Measurements from ENCODE around the gene TRIM15. TPM values are rescaled to one million over a fixed set of nuclear protein-coding genes. Genes with fewer than 3 reads are reported as not detected.
A peak's percentile ranks its signal among the peaks of the same experiment; 100 is the strongest.
"Not testable (repeated sequence)": the region's sequence is repeated elsewhere in the genome, so short reads cannot be mapped to it uniquely, and the experiment has no call there.

The TRIM15 gene
- 0.17 TPM in 1 of 2 replicates, not detected in the other for total RNA-seq

- peak; percentile 42 for DNase-seq (ENCODE audit: low read depth)
Observed at GRCh38 chr6:30163090-30163917, at the start of gene TRIM15. Gene TRIM15 (plus strand): TSS chr6:30163546. CDS start chr6:30163685, 139 bp downstream.

GRCh38 chr6:30113841-30114240, 49.5 kb upstream of the TRIM15 start:
- no peak for DNase-seq (ENCODE audit: low read depth)

DNA sequence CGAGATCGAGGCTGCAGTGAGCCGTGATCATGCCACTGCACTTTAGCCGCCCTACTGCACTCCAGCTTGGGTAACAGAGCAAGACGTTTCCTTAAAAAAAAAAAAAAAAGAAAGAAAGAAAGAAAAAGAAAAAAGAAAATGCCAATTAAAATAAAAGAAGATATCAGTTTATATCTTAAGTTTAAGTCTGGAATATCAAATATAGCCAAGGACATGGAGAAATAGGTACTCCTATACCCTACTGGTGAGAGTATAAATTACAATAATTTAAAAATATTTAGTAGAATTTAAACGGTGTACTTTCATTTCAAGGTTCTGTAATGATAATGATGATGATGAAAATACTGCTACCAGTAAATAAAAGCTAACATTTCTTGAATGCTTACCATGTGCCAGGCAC, 46.6 kb upstream of the TRIM15 start:
- no peak for DNase-seq (ENCODE audit: low read depth)

- DNase-seq (ENCODE audit: low read depth) = not testable (repeated sequence)
Observed at GRCh38 chr6:30118691-30119090, 44.7 kb upstream of the TRIM15 start.

- DNase-seq (ENCODE audit: low read depth) = no peak
Observed at GRCh38 chr6:30121446-30122366, 41.6 kb upstream of the TRIM15 start.

DNA sequence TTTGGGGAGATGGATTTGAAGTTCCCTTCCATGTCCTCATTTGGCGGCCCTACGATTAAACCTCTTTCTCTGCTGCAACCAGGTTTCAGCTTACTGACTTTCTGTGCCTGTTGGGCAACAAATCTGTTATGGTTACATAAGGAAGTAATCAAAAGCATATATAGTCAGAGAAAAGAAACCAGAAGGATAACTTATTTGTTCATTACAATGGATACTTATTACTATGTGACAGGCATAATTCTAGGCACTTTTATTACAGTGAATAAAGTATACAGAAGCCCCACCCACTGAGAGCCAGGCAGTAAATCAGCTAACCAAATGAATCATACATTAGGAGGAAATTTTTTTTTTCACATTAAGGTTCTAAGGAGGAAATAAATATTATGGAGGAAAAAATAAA, 40.8 kb upstream of the TRIM15 start:
- DNase-seq (ENCODE audit: low read depth) = peak; percentile 25

GRCh38 chr6:30127238-30128093, 35.9 kb upstream of the TRIM15 start:
- DNase-seq (ENCODE audit: low read depth) = no peak

DNA sequence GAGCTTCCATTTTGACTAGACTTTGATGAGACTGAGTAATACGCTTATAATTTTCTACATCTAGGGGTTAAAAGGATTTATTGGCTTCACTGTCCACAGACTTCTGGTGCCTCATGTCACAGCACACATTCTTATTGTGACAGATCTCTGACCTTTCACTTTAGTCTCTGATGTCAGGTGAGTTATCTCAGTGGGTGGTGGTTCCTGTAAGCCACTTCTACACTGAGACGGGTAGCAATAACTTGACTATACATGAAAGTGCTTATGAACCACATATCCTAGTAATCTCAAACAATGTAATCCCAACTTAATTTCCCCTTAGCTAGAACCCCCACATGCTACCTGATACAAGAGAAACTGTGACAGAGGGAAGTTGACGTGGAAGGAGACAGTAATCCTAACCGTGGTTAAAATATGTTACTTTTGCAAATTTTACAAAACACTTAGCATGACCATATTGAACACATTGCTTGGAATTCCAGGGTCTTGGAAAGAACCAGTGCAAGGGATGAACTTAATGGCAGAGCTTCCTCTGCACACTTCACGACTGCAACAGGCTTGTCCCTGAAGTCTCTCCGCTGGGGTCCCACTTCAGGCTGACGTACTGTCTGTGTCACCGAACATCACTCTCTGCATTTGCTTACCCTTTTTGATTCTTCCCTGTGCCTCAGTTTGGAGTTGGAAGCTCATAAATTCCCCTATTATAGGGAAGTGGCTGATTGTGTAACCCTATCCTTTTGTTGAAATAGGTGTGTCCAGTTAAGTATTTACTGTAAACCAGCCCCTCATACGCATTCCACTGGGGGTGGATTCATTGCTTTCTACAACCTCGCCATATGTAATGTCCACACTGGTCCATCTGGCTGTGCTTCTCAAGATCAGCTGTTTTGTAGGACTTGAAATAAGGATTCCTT, 33.8 kb upstream of the TRIM15 start:
- DNase-seq (ENCODE audit: low read depth) = peak; percentile 26

GRCh38 chr6:30130179-30130679, 33.1 kb upstream of the TRIM15 start:
- DNase-seq (ENCODE audit: low read depth) = no peak

DNA sequence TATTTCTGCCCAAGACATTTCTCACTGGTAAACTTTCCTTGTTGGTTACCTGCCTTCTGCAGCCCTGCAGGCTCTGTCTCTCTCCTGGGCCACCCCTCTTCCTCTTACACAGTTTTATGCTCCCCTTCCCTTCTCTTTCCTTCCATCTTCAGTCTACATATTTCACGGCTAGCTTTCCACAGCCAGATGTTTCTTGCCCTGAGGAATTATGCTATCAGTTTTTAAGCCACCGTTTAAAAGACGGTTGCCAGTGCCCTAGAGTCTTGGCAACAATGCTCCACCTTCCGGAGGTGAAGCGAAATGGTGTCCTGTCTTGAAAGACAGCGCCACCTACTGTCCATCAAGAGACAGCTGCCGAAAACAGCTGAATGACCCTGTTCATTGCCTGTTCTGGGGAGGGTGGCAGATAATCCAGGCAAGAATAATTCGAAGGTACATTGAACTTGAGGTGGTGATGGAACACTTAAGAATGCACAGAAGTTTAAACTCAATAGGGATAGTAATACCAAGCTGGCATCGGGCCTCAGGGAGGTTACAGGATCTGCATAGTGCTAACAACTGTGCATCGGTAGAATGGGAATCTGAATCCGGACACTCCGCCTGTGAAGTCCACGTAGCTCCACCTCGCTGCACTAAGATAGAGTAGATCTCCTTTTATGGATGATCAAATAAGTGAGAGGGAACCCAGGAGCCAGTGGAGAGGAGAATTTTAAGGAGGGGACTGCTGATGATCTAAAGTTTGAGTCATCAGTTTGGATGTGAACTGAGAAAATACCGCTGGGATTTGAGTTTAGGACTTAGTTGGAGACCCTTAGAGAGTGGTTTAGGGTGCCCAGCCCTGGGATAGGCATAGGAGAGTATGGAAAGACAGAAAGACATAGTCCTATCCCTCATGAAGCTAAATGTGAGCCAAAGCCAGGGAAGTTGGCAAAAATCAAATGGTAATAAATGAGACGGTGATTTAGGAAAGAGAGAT, 32.2 kb upstream of the TRIM15 start:
- DNase-seq (ENCODE audit: low read depth) = peak; percentile 83

DNA sequence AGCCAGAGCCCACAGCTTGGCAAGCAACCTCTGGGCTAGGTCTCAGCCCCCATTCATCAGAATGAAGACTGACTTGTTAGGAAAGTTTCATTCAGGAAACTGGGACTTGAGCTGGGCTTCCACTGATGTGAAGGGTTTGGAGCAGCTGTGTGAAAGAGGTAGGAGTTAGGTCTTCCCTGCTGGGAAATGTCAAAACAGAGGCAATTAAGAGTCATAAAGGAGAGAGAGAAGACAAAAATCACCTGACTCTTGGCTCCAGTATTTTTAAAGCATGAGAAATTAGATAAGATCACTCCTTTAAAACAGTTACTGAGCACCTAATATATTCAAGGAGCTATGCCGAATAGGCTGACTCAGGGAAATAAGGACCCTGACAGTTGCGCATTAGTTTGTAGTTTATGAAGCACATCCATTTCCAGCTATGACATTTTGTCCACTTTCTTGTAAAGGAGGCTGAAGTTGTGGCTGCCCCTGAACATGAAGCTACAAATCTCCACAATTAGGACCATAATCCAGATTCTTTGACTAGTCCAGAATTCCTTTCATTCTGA, 31.3 kb upstream of the TRIM15 start:
- no peak for DNase-seq (ENCODE audit: low read depth)

GRCh38 chr6:30135147-30135546, 28.2 kb upstream of the TRIM15 start:
- DNase-seq (ENCODE audit: low read depth) = no peak

DNA sequence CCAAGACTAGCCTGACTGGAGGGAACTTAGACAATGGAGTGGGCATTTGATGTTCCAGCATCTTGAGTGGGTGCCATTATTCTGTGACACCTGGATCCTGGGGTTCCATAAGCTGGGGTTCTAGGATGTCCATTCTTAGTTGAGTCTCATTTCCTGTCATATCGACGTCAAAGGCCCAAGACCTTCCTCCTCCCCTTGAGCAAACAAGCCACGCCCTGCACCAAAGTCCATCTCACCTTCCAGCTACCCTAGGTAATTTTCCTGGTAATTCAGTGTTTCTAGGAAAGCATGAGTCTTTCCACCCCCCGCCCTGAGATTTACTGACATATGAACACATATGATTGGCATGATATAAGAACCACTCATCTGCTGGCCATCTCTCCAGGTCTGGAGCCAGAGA, 27.6 kb upstream of the TRIM15 start, which contains the start of gene TRIM40:
TRIM40 (plus strand) TSS at position 384 of the 400 bp plus-strand sequence. CDS start 897 bp downstream, outside the sequence.
- DNase-seq (ENCODE audit: low read depth) = no peak

DNA sequence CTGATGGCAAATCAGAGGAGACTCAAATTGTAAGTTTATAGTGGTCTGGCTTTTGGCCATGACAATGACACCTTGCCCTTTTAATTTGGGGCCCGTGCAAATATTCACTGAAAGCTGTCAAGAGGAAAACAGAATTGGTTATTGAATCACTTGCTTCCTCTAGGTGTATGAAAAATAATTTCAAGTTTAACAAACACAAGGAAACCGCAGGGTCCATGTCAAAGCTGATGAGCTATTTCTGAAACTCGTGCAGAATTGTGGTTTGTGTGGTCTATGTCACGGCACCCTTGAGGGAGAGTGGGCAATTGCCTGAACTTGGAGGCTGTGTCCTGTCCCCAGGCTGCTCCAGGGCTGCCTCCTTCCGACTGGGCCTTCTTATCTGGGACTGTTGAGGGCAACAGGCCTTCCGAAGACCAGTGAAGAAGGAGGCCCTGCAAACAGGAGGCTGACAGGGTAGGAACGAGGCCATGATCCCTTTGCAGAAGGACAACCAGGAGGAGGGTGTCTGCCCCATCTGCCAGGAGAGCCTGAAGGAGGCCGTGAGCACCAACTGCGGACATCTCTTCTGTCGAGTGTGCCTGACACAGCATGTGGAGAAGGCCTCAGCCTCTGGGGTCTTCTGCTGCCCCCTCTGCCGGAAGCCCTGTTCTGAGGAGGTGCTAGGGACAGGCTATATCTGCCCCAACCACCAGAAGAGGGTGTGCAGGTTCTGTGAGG, 26.6 kb upstream of the TRIM15 start:
- no peak for DNase-seq (ENCODE audit: low read depth)

DNA sequence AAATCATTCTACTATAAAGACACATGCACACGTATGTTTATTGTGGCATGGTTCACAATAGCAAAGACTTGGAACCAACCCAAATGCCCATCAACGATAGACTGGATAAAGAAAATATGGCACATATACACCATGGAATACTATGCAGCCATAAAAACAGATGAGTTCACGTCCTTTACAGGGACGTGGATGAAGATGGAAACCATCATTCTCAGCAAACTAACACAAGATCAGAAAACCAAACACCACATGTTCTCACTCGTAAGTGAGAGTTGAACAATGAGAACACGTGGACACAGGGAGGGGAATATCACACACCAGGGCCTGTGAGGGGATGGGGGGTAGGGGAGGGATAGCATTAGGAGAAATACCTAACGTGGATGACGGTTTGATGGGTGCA, 23.1 kb upstream of the TRIM15 start:
- not testable (repeated sequence) for DNase-seq (ENCODE audit: low read depth)

GRCh38 chr6:30142665-30143064, 20.7 kb upstream of the TRIM15 start:
- no peak for DNase-seq (ENCODE audit: low read depth)

DNA sequence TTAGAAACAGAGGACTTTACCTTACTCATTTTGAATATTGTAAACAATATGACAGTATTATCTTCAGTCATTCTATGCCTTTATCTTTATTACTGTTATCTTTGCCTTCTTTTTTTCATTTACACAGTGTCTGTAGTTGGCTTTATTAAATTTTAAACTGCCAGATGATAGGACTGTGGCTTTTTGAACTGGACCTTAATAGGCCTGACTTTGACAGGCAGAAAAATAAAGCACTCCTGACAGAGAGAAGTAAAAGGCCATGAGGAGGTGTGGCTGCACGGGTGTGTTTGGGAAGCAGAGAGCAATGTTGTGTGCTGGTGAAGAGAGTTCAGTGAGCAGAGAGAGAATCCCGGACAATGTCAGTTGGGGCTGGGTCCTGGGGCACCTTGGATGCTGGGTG, 19.6 kb upstream of the TRIM15 start:
- no peak for DNase-seq (ENCODE audit: low read depth)

DNA sequence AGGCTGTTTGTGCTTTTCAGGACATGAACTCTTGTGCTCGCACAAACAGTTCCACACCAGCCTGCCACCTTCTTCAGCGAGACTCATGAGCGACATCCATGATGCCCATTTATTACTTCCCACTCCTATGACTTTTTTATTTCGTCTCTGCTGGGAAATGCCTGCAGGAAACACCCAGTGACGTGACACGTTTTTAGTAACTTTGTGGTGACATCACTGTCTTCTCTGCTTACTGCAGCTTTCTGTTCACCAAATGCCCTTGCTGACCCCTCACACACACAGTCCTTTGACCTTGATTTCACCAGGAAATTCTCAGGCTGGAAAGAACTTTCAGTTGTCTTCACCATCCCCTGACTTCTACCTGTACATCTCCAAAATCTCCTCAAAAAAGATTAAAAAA, 18.5 kb upstream of the TRIM15 start:
- no peak for DNase-seq (ENCODE audit: low read depth)

Data from renal cortical epithelial cell (primary cell).